Germinal center (tissue), 1 donor: Measurements from ENCODE around the gene ZBTB38.

Experiments
- DNase-seq: peaks from one replicate; pipeline ENCODE4 v3.0.0; 2012; ENCODE audit warnings: mixed read lengths, low spot score

The ZBTB38 gene

GRCh38 chr3:141387516-141387915 is 19.2 kb downstream of the ZBTB38 start:
- DNase-seq = no peak

GRCh38 chr3:141388395-141388794 is 20.1 kb downstream of the ZBTB38 start:
- DNase-seq = no peak

- no peak for DNase-seq
Measured at GRCh38 chr3:141388823-141389621, 20.7 kb downstream of the ZBTB38 start.

- DNase-seq = no peak
Measured at GRCh38 chr3:141389703-141390102, 21.4 kb downstream of the ZBTB38 start.

GRCh38 chr3:141390747-141391146 is 22.4 kb downstream of the ZBTB38 start:
- no peak for DNase-seq

GRCh38 chr3:141391298-141391990 is 23.1 kb downstream of the ZBTB38 start:
- DNase-seq = no peak

- no peak for DNase-seq
Measured at GRCh38 chr3:141391991-141392316, 23.6 kb downstream of the ZBTB38 start.

- DNase-seq = no peak
Measured at GRCh38 chr3:141392416-141392815, 24.1 kb downstream of the ZBTB38 start.

GRCh38 chr3:141392897-141393734 is 24.8 kb downstream of the ZBTB38 start:
- DNase-seq = no peak

GRCh38 chr3:141393735-141394076 is 25.4 kb downstream of the ZBTB38 start:
- no peak for DNase-seq

GRCh38 chr3:141394560-141394959 is 26.3 kb downstream of the ZBTB38 start:
- DNase-seq = no peak

- no peak for DNase-seq
Measured at GRCh38 chr3:141395005-141395589, 26.8 kb downstream of the ZBTB38 start.

GRCh38 chr3:141397996-141398395 is 29.7 kb downstream of the ZBTB38 start:
- DNase-seq = no peak

- DNase-seq = no peak
Measured at GRCh38 chr3:141399200-141399599, 30.9 kb downstream of the ZBTB38 start.

GRCh38 chr3:141400073-141400971 is 32.0 kb downstream of the ZBTB38 start:
- no peak for DNase-seq

GRCh38 chr3:141401095-141401494 is 32.8 kb downstream of the ZBTB38 start:
- no peak for DNase-seq

- DNase-seq = peak; percentile 64
Measured at GRCh38 chr3:141401573-141402475, 33.5 kb downstream of the ZBTB38 start.

GRCh38 chr3:141402476-141403171 is 34.3 kb downstream of the ZBTB38 start:
- DNase-seq = peak; percentile 67

GRCh38 chr3:141403576-141403975 is 35.3 kb downstream of the ZBTB38 start:
- DNase-seq = no peak

- no peak for DNase-seq
Measured at GRCh38 chr3:141405025-141405424, 36.7 kb downstream of the ZBTB38 start.
